ENCODE results near the gene MYLK.
A peak's percentile ranks its signal among the peaks of the same experiment; 100 is the strongest.
"Not testable (repeated sequence)": the region's sequence is repeated elsewhere in the genome, so short reads cannot be mapped to it uniquely, and the experiment has no call there.

MYLK gene

GRCh38 chr3:123744064-123744463 is 140.1 kb downstream of the MYLK start:
- DNase-seq: no peak

GRCh38 chr3:123743121-123743520 is 141.0 kb downstream of the MYLK start:
- no peak for DNase-seq

GRCh38 chr3:123741041-123741511 is 143.1 kb downstream of the MYLK start:
- DNase-seq: no peak

GRCh38 chr3:123740391-123740822 is 143.7 kb downstream of the MYLK start:
- no peak for DNase-seq

GRCh38 chr3:123739754-123740153 is 144.4 kb downstream of the MYLK start:
- DNase-seq: no peak

- DNase-seq: no peak
Measured at GRCh38 chr3:123739106-123739505, 145.0 kb downstream of the MYLK start.

GRCh38 chr3:123738522-123738921 is 145.6 kb downstream of the MYLK start:
- DNase-seq: not testable (repeated sequence)

- no peak for DNase-seq
Measured at GRCh38 chr3:123737168-123737567, 147.0 kb downstream of the MYLK start.

GRCh38 chr3:123735456-123735855 is 148.7 kb downstream of the MYLK start:
- no peak for DNase-seq

- no peak for DNase-seq
Measured at GRCh38 chr3:123734527-123734902, 149.6 kb downstream of the MYLK start.

- DNase-seq: no peak
Measured at GRCh38 chr3:123733805-123734526, 150.2 kb downstream of the MYLK start.

- no peak for DNase-seq
Measured at GRCh38 chr3:123733341-123733740, 150.8 kb downstream of the MYLK start.

- DNase-seq: no peak
Measured at GRCh38 chr3:123732447-123732846, 151.7 kb downstream of the MYLK start.

- DNase-seq: no peak
Measured at GRCh38 chr3:123730829-123731228, 153.3 kb downstream of the MYLK start.

- DNase-seq: no peak
Measured at GRCh38 chr3:123728991-123729390, 155.1 kb downstream of the MYLK start.

GRCh38 chr3:123728014-123728413 is 156.1 kb downstream of the MYLK start:
- no peak for DNase-seq

- no peak for DNase-seq
Measured at GRCh38 chr3:123725652-123726400, 158.3 kb downstream of the MYLK start.

- DNase-seq: no peak
Measured at GRCh38 chr3:123724306-123724705, 159.8 kb downstream of the MYLK start.

- peak; percentile 77 for DNase-seq
Measured at GRCh38 chr3:123723522-123724168, 160.5 kb downstream of the MYLK start.

- peak; percentile 65 for DNase-seq
Measured at GRCh38 chr3:123723070-123723469, 161.1 kb downstream of the MYLK start.

GRCh38 chr3:123722456-123722855 is 161.7 kb downstream of the MYLK start:
- DNase-seq: no peak

GRCh38 chr3:123722021-123722420 is 162.1 kb downstream of the MYLK start:
- no peak for DNase-seq

GRCh38 chr3:123721095-123721689 is 162.9 kb downstream of the MYLK start:
- not testable (repeated sequence) for DNase-seq

All from right hindlimb (tissue), 1 donor.